GM21381 (cell line): Measurements from ENCODE around the gene ADAMTS15.
"Not testable (repeated sequence)": the region's sequence is repeated elsewhere in the genome, so short reads cannot be mapped to it uniquely, and the experiment has no call there.

ENCODE experiments used
- ATAC-seq: cut with Tn5 transposase; IDR thresholded peaks from one replicate; pipeline ENCODE4 v1.9.1; 2021; ENCODE audit warnings: mild to moderate bottlenecking, moderate library complexity; ENCODE audit not compliant: unreplicated experiment

Gene ADAMTS15

GRCh38 chr11:130433357-130433756, 15.1 kb upstream of the ADAMTS15 start:
- no peak for ATAC-seq

GRCh38 chr11:130434521-130435223, 13.8 kb upstream of the ADAMTS15 start:
- ATAC-seq: peak; percentile 90

- no peak for ATAC-seq
These were observed 12.8 kb upstream of the ADAMTS15 start for GRCh38 chr11:130435671-130436070.

- ATAC-seq: no peak
These were observed 12.3 kb upstream of the ADAMTS15 start for GRCh38 chr11:130436171-130436570.

GRCh38 chr11:130437848-130438247, 10.6 kb upstream of the ADAMTS15 start:
- ATAC-seq: no peak

GRCh38 chr11:130438401-130439159, 9.9 kb upstream of the ADAMTS15 start:
- not testable (repeated sequence) for ATAC-seq

- ATAC-seq: no peak
These were observed 9.3 kb upstream of the ADAMTS15 start for GRCh38 chr11:130439160-130439519.

GRCh38 chr11:130439876-130440275, 8.6 kb upstream of the ADAMTS15 start:
- no peak for ATAC-seq

- no peak for ATAC-seq
These were observed 6.7 kb upstream of the ADAMTS15 start for GRCh38 chr11:130441719-130442118.

- no peak for ATAC-seq
These were observed 5.7 kb upstream of the ADAMTS15 start for GRCh38 chr11:130442737-130443136.

- no peak for ATAC-seq
These were observed 2.7 kb upstream of the ADAMTS15 start for GRCh38 chr11:130445788-130446187.

- ATAC-seq: no peak
These were observed 418 bp upstream of the ADAMTS15 start for GRCh38 chr11:130448039-130448415.

- no peak for ATAC-seq
These were observed 1.0 kb downstream of the ADAMTS15 start for GRCh38 chr11:130449310-130449990.

- ATAC-seq: no peak
These were observed 1.7 kb downstream of the ADAMTS15 start for GRCh38 chr11:130449996-130450769.

- no peak for ATAC-seq
These were observed 3.0 kb downstream of the ADAMTS15 start for GRCh38 chr11:130451231-130452019.

GRCh38 chr11:130452176-130452575, 3.7 kb downstream of the ADAMTS15 start:
- no peak for ATAC-seq

GRCh38 chr11:130452940-130453339, 4.5 kb downstream of the ADAMTS15 start:
- no peak for ATAC-seq

- no peak for ATAC-seq
These were observed 6.2 kb downstream of the ADAMTS15 start for GRCh38 chr11:130454491-130455252.

GRCh38 chr11:130455483-130456127, 7.2 kb downstream of the ADAMTS15 start:
- ATAC-seq: no peak
